H9 (cell line): ENCODE data around the gene CWH43. TPM values are rescaled to one million over a fixed set of nuclear protein-coding genes. Genes with fewer than 3 reads are reported as not detected.
"Not testable (repeated sequence)": the region's sequence is repeated elsewhere in the genome, so short reads cannot be mapped to it uniquely, and the experiment has no call there.

Experiments used
- DNase-seq: peaks from one replicate; pipeline ENCODE4 v3.0.0-alpha.2; 2017
- H2AFZ ChIP-seq: one replicate; pipeline ENCODE4 v1.6.1; 2013; ENCODE audit warnings: mild to moderate bottlenecking, low read length, control low read depth, moderate library complexity
- H2AK5ac ChIP-seq: 2 replicates; pipeline ENCODE4 v1.6.1; 2013; ENCODE audit warnings: low read length, control low read depth, mixed read lengths; ENCODE audit not compliant: insufficient read length
- H2BK120ac ChIP-seq: one replicate; pipeline ENCODE4 v1.6.1; 2013; ENCODE audit warnings: low read depth, mild to moderate bottlenecking, low read length, control low read depth, inconsistent platforms; ENCODE audit not compliant: poor library complexity, severe bottlenecking
- H2BK12ac ChIP-seq: 2 replicates; pipeline ENCODE4 v1.6.1; 2013; ENCODE audit warnings: low read length, control low read depth, mixed read lengths, low read depth; ENCODE audit not compliant: insufficient read length
- H2BK15ac ChIP-seq: 2 replicates; pipeline ENCODE4 v1.6.1; 2013; ENCODE audit warnings: low read depth, low read length, control low read depth
- H2BK20ac ChIP-seq: one replicate; pipeline ENCODE4 v1.6.1; 2013; ENCODE audit warnings: low read depth, mild to moderate bottlenecking, low read length, control low read depth, inconsistent platforms; ENCODE audit not compliant: poor library complexity, severe bottlenecking
- H2BK5ac ChIP-seq: 2 replicates; pipeline ENCODE4 v1.6.1; 2013; ENCODE audit warnings: low read length, control low read depth, mixed read lengths; ENCODE audit not compliant: insufficient read length
- H3K14ac ChIP-seq: 2 replicates; pipeline ENCODE4 v1.6.1; 2013; ENCODE audit warnings: low read length, control low read depth; ENCODE audit not compliant: insufficient read depth
- H3K18ac ChIP-seq: 2 replicates; pipeline ENCODE4 v1.6.1; 2013; ENCODE audit warnings: low read depth, mild to moderate bottlenecking, mixed read lengths, low read length, control low read depth; ENCODE audit not compliant: insufficient read length
- H3K23ac ChIP-seq: 2 replicates; pipeline ENCODE4 v1.6.1; 2013; ENCODE audit warnings: low read length, control low read depth, mixed read lengths, low read depth; ENCODE audit not compliant: insufficient read length
- H3K23me2 ChIP-seq: 2 replicates; pipeline ENCODE4 v1.6.1; 2013; ENCODE audit warnings: low read depth, mild to moderate bottlenecking, mixed read lengths, low read length, control low read depth; ENCODE audit not compliant: insufficient read length, poor library complexity, severe bottlenecking
- H3K27ac ChIP-seq: 2 replicates; pipeline ENCODE4 v1.5.1; 2013; ENCODE audit warnings: low read length, control low read depth, mixed read lengths, low read depth; ENCODE audit not compliant: insufficient read length
- H3K27me3 ChIP-seq: 2 replicates; pipeline ENCODE4 v1.6.1; 2013; ENCODE audit warnings: low read length, control low read depth, inconsistent platforms; ENCODE audit not compliant: insufficient read depth
- H3K4ac ChIP-seq: 2 replicates; pipeline ENCODE4 v1.6.1; 2013; ENCODE audit warnings: low read depth, mild to moderate bottlenecking, control low read depth, inconsistent platforms, low read length, moderate library complexity
- H3K4me1 ChIP-seq: 2 replicates; pipeline ENCODE4 v1.6.1; 2013; ENCODE audit warnings: low read length, control low read depth, inconsistent platforms; ENCODE audit not compliant: insufficient read depth
- H3K4me2 ChIP-seq: 2 replicates; pipeline ENCODE4 v1.6.1; 2013; ENCODE audit warnings: low read length, control low read depth, mixed read lengths; ENCODE audit not compliant: insufficient read length, insufficient read depth
- H3K56ac ChIP-seq: 2 replicates; pipeline ENCODE4 v1.6.1; 2013; ENCODE audit warnings: low read depth, mild to moderate bottlenecking, mixed read lengths, low read length, control low read depth; ENCODE audit not compliant: insufficient read length
- H3K79me1 ChIP-seq: 2 replicates; pipeline ENCODE4 v1.6.1; 2013; ENCODE audit warnings: low read depth, mild to moderate bottlenecking, moderate library complexity, low read length, control low read depth, inconsistent platforms; ENCODE audit not compliant: insufficient read depth, poor library complexity, severe bottlenecking
- H3K79me2 ChIP-seq: 2 replicates; pipeline ENCODE4 v1.6.1; 2013; ENCODE audit warnings: low read length, control low read depth, inconsistent platforms; ENCODE audit not compliant: insufficient read depth
- H3K9ac ChIP-seq: 2 replicates; pipeline ENCODE4 v1.6.1; 2013; ENCODE audit warnings: low read length, control low read depth, mixed read lengths; ENCODE audit not compliant: insufficient read length; ENCODE audit errors: extremely low read depth
- H3K9me3 ChIP-seq: one replicate; pipeline ENCODE4 v1.6.1; 2013; ENCODE audit warnings: low read depth, low read length, inconsistent platforms; ENCODE audit not compliant: control insufficient read depth
- H3T11ph ChIP-seq: one replicate; pipeline ENCODE4 v1.6.1; 2013; ENCODE audit warnings: mild to moderate bottlenecking, low read length, control low read depth, inconsistent platforms
- H4K20me1 ChIP-seq: one replicate; pipeline ENCODE4 v1.6.1; 2013; ENCODE audit not compliant: control insufficient read depth, insufficient read length, insufficient read depth
- H4K5ac ChIP-seq: 2 replicates; pipeline ENCODE4 v1.6.1; 2013; ENCODE audit warnings: low read depth, mild to moderate bottlenecking, mixed read lengths, low read length, control low read depth; ENCODE audit not compliant: insufficient read length
- H4K8ac ChIP-seq: replicated peaks from 2 replicates; pipeline ENCODE4 v1.6.1; 2013; ENCODE audit warnings: low read length, control low read depth, mixed read lengths, low read depth; ENCODE audit not compliant: insufficient read length
- H4K91ac ChIP-seq: 2 replicates; pipeline ENCODE4 v1.6.1; 2013; ENCODE audit warnings: low read depth, mild to moderate bottlenecking, moderate library complexity, mixed read lengths, low read length, control low read depth; ENCODE audit not compliant: insufficient read length
- H3K27ac Mint-ChIP-seq, 3 experiments: 2 replicates in 2 of 3; 3 replicates in 1 of 3; pipeline ENCODE4 v1.8.0; 2020 to 2021; ENCODE audit warnings: mixed read lengths in 3 of 3, mild to moderate bottlenecking in 1 of 3, moderate library complexity in 1 of 3
- H3K27me3 Mint-ChIP-seq: 2 replicates; pipeline ENCODE4 v1.8.0; 2021; ENCODE audit warnings: low read depth, mild to moderate bottlenecking, moderate library complexity, mixed read lengths
- H3K36me3 Mint-ChIP-seq, 3 experiments: 2 replicates in 2 of 3; 3 replicates in 1 of 3; pipeline ENCODE4 v1.8.0; 2020 to 2021; ENCODE audit warnings: low read depth in 3 of 3, mixed read lengths in 3 of 3; ENCODE audit not compliant: insufficient read depth in 1 of 3
- H3K4me1 Mint-ChIP-seq, 2 experiments: 2 replicates each; pipeline ENCODE4 v1.8.0; 2020; ENCODE audit warnings: mixed read lengths in 2 of 2
- H3K4me3 Mint-ChIP-seq, 2 experiments: 2 replicates in 1 of 2; 3 replicates in 1 of 2; pipeline ENCODE4 v1.8.0; 2020 to 2021; ENCODE audit warnings: mild to moderate bottlenecking in 2 of 2, mixed read lengths in 2 of 2, moderate library complexity in 1 of 2
- H3K9me3 Mint-ChIP-seq, 2 experiments: 2 replicates in 1 of 2; 3 replicates in 1 of 2; pipeline ENCODE4 v1.8.0; 2020; ENCODE audit warnings: mild to moderate bottlenecking in 2 of 2, mixed read lengths in 2 of 2, moderate library complexity in 1 of 2
- WGBS: extraction: QIAGEN DNeasy Blood & Tissue Kit; methylation state at CpG from one replicate; pipeline ENCODE4 v1.1.7; 2013; ENCODE audit warnings: missing lambda C conversion rate, low lambda C conversion rate, mixed read lengths; ENCODE audit not compliant: insufficient read length; ENCODE audit errors: extremely low coverage; 5-methylcytosine and 5-hydroxymethylcytosine counted together
- total RNA-seq: library from RNA; stranded (reverse); gene quantifications from 2 replicates; pipeline ENCODE4 v1.2.1, GENCODE V29; 2021
- TF ChIP-seq, protein P1 (sequence below): fragments of 200-600 bp; sonication (generic); conservative IDR thresholded peaks from 3 replicates; pipeline ENCODE4 v1.8.0; 2021; ENCODE audit warnings: antibody characterized with exemption, mild to moderate bottlenecking

CWH43 gene
- total RNA-seq, 1 experiment from 2014 or later: not detected

DNA sequence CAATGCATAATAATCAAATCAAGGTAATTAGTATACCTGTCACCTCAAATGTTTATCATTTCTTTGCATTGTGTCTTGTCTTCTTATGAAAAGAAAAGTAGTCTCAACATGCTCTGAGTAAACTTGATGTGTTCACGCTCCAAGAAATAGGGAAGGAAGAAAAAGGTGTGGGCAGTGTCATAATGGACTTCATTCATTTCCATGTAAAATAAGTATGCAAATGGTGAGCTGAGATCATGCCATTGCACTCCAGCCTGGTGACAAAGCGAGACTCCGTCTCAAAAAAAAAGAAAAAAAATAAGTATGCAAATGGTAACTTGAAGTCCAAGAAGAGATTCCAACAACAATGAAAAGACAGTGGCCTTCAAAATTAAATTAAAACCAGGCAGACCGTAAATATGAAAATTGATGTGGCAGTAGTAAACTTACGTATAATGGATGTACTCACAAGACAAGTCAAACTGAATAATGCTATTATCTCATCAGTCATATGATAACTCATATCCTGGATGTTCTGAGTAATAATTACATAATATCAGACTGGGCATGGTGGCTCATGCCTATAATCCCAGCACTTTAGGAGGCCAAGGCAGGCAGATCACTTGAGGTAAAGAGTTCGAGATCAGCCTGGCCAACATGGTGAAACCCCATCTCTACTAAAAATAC is 6.0 kb upstream of the CWH43 start:
- Mint-ChIP-seq H3K27ac (no peak overlapping the region), H3K4me1 (no peaks in the 10 kb centered on the region), H3K27me3 (peaks cover 18% of the 10 kb centered on the region), H3K4me3 (no peak overlapping the region), H3K36me3 (no peaks in the 10 kb centered on the region; a peak in 1 of 7 replicates), H3K9me3 (peaks cover 24 to 43% of the 10 kb centered on the region in 2 experiments)
- H3K18ac ChIP-seq: no peak overlapping the region
- H3K4ac ChIP-seq: no peak overlapping the region
- H3K56ac ChIP-seq: no peak overlapping the region
- no peak overlapping the region for H3K14ac ChIP-seq
- no peaks in the 10 kb centered on the region for H3K23me2 ChIP-seq
- H2BK120ac ChIP-seq: no peak overlapping the region
- H2AFZ ChIP-seq: no peak overlapping the region
- H4K8ac ChIP-seq: no peak overlapping the region
- no peak overlapping the region for H3K23ac ChIP-seq
- no peak overlapping the region for H3K4me2 ChIP-seq
- H4K91ac ChIP-seq: no peak overlapping the region
- no peaks in the 10 kb centered on the region for H3K4me1 ChIP-seq
- no peak overlapping the region for H2BK5ac ChIP-seq
- WGBS: no CpG with 5 or more reads among the region's 6 CpGs
- H2BK12ac ChIP-seq: no peak overlapping the region
- no peak overlapping the region for H3K9ac ChIP-seq
- DNase-seq: no peak
- H3K79me2 ChIP-seq: no peaks in the 10 kb centered on the region
- TF ChIP-seq, protein P1, sequence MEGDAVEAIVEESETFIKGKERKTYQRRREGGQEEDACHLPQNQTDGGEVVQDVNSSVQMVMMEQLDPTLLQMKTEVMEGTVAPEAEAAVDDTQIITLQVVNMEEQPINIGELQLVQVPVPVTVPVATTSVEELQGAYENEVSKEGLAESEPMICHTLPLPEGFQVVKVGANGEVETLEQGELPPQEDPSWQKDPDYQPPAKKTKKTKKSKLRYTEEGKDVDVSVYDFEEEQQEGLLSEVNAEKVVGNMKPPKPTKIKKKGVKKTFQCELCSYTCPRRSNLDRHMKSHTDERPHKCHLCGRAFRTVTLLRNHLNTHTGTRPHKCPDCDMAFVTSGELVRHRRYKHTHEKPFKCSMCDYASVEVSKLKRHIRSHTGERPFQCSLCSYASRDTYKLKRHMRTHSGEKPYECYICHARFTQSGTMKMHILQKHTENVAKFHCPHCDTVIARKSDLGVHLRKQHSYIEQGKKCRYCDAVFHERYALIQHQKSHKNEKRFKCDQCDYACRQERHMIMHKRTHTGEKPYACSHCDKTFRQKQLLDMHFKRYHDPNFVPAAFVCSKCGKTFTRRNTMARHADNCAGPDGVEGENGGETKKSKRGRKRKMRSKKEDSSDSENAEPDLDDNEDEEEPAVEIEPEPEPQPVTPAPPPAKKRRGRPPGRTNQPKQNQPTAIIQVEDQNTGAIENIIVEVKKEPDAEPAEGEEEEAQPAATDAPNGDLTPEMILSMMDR: no peak
- no peak overlapping the region for H2AK5ac ChIP-seq
- H2BK15ac ChIP-seq: no peak overlapping the region
- no peak overlapping the region for H3T11ph ChIP-seq
- H4K5ac ChIP-seq: no peak overlapping the region
- H3K9me3 ChIP-seq: no peaks in the 10 kb centered on the region
- no peaks in the 10 kb centered on the region for H4K20me1 ChIP-seq
- H3K79me1 ChIP-seq: no peaks in the 10 kb centered on the region
- H2BK20ac ChIP-seq: no peak overlapping the region
- H3K27me3 ChIP-seq: no peaks in the 10 kb centered on the region
- H3K27ac ChIP-seq: no peak overlapping the region

DNA sequence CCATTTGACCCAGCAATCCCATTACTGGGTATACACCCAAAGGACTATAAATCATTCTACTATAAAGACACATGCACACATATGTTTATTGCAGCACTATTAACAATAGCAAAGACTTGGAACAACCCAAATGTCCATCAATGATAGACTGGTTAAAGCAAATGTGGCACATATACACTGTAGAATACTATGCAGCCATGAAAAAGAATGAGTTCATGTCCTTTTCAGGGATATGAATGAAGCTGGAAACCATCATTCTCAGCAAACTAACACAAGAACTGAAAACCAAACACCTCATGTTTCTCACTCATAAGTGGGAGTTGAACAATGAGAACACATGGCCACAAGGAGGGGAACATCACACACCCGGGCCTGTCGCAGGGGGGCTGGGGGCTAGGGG is 2.1 kb upstream of the CWH43 start:
- H3K4ac ChIP-seq, DNase-seq, H3K9ac ChIP-seq, H2BK15ac ChIP-seq, H2BK120ac ChIP-seq, H3K4me2 ChIP-seq, H3K4me1 Mint-ChIP-seq, H4K5ac ChIP-seq, H2AK5ac ChIP-seq, H3T11ph ChIP-seq, H3K27ac ChIP-seq, H3K4me1 ChIP-seq, H3K79me1 ChIP-seq, H4K91ac ChIP-seq, H3K36me3 Mint-ChIP-seq, H2BK12ac ChIP-seq, H3K79me2 ChIP-seq, H3K27ac Mint-ChIP-seq, H3K56ac ChIP-seq, H3K14ac ChIP-seq, H4K8ac ChIP-seq, H2AFZ ChIP-seq, H4K20me1 ChIP-seq, H3K23ac ChIP-seq, H2BK5ac ChIP-seq, H2BK20ac ChIP-seq, H3K18ac ChIP-seq, H3K4me3 Mint-ChIP-seq, H3K23me2 ChIP-seq, H3K9me3 ChIP-seq, H3K27me3 ChIP-seq: not testable (repeated sequence)
- Mint-ChIP-seq H3K27me3 (peaks cover 58% of the 10 kb centered on the region), H3K9me3 (peaks cover 25 to 30% of the 10 kb centered on the region in 2 experiments; a peak in 4 of 5 replicates)
- no CpG with 5 or more reads among the region's 2 CpGs for WGBS
